H1 (cell line): ENCODE measurements around the gene CFAP97D1. TPM values are rescaled to one million over a fixed set of nuclear protein-coding genes. Genes with fewer than 3 reads are reported as not detected.
A peak's percentile ranks its signal among the peaks of the same experiment; 100 is the strongest.

Source experiments
- CTCF ChIA-PET: fragments of 300-600 bp; sonication (Branson Sonifier 250); formaldehyde crosslinking; loops from one replicate; lab custom pipeline; 2021; ENCODE audit not compliant: partially characterized antibody; lab: Charles Lee
- POLR2A ChIA-PET: fragments of 300-600 bp; sonication (Branson Sonifier 250); formaldehyde crosslinking; loops from one replicate; lab custom pipeline; 2021; ENCODE audit warnings: inconsistent platforms; ENCODE audit not compliant: partially characterized antibody; lab: Charles Lee
- DNase-seq, 2 experiments: peaks; one replicate each; pipeline versions ENCODE4 v3.0.0 to v3.0.0-alpha.2; 2010 to 2022; ENCODE audit warnings: low spot score in 2 of 2, low read depth in 1 of 2, mixed read lengths in 1 of 2
- FAIRE-seq: peaks from 2 replicates; lab custom pipeline; 2011; peaks lifted over from hg19 to GRCh38; lab: Jason Lieb, UNC
- H2AFZ ChIP-seq: 2 replicates; pipeline ENCODE4 v1.8.1; 2012; ENCODE audit warnings: low read length, inconsistent platforms
- H2AK5ac ChIP-seq: 2 replicates; pipeline ENCODE4 v1.6.1; 2013; ENCODE audit warnings: low read depth, low read length
- H2BK120ac ChIP-seq: replicated peaks from 2 replicates; pipeline ENCODE3; 2013; ENCODE audit warnings: low read depth, low read length, inconsistent platforms
- H2BK12ac ChIP-seq: 2 replicates; pipeline ENCODE4 v1.6.1; 2013; ENCODE audit warnings: low read depth, low read length
- H2BK15ac ChIP-seq: 2 replicates; pipeline ENCODE4 v1.6.1; 2013; ENCODE audit warnings: low read length
- H2BK20ac ChIP-seq: 2 replicates; pipeline ENCODE4 v1.6.1; 2013; ENCODE audit warnings: low read length
- H2BK5ac ChIP-seq: 2 replicates; pipeline ENCODE4 v1.6.1; 2013; ENCODE audit warnings: low read depth, low read length
- H3K14ac ChIP-seq: 2 replicates; pipeline ENCODE4 v1.6.1; 2013; ENCODE audit warnings: inconsistent platforms; ENCODE audit not compliant: insufficient read length
- H3K18ac ChIP-seq: 2 replicates; pipeline ENCODE4 v1.6.1; 2013; ENCODE audit warnings: low read length; ENCODE audit errors: extremely low read depth
- H3K23ac ChIP-seq: 2 replicates; pipeline ENCODE4 v1.6.1; 2013; ENCODE audit warnings: inconsistent platforms; ENCODE audit not compliant: insufficient read length
- H3K23me2 ChIP-seq: 2 replicates; pipeline ENCODE4 v1.6.1; 2013; ENCODE audit warnings: low read depth, low read length
- H3K27ac ChIP-seq: 2 replicates; pipeline ENCODE4 v1.6.1; 2011; ENCODE audit warnings: low read depth, low read length, inconsistent platforms
- H3K27me3 ChIP-seq, 4 experiments: replicated peaks in 1 of 4; 1 replicate in 1 of 4; 2 replicates in 3 of 4; pipeline versions ENCODE4 v1.6.1 to v1.8.1; 2011 to 2013; ENCODE audit warnings: low read length in 3 of 4, mild to moderate bottlenecking in 3 of 4, inconsistent platforms in 2 of 4, mixed read lengths in 2 of 4, moderate library complexity in 1 of 4; ENCODE audit not compliant: control insufficient read depth in 3 of 4, insufficient read depth in 3 of 4; ENCODE audit errors: extremely low read depth in 1 of 4
- H3K36me3 ChIP-seq, 4 experiments: 2 replicates each; pipeline versions ENCODE4 v1.6.1 to v1.8.1; 2011 to 2013; ENCODE audit warnings: mild to moderate bottlenecking in 4 of 4, low read length in 3 of 4, moderate library complexity in 2 of 4, control low read depth in 1 of 4, inconsistent platforms in 1 of 4; ENCODE audit not compliant: insufficient read depth in 4 of 4, control insufficient read depth in 2 of 4
- H3K4ac ChIP-seq: replicated peaks from 2 replicates; pipeline ENCODE3; 2013; ENCODE audit warnings: low read length, low read depth, mixed read lengths, inconsistent platforms; ENCODE audit not compliant: insufficient read length
- H3K4me1 ChIP-seq, 4 experiments: replicated peaks in 1 of 4; 1 replicate in 1 of 4; 2 replicates in 3 of 4; pipeline versions ENCODE4 v1.6.1 to v1.8.1; 2011 to 2013; ENCODE audit warnings: low read length in 3 of 4, inconsistent platforms in 2 of 4, mixed read lengths in 1 of 4; ENCODE audit not compliant: insufficient read depth in 4 of 4, control insufficient read depth in 3 of 4
- H3K4me2 ChIP-seq, 2 experiments: 2 replicates each; pipeline versions ENCODE4 v1.6.1 to v1.8.1; 2011 to 2013; ENCODE audit warnings: low read depth in 2 of 2, low read length in 2 of 2, control low read depth in 1 of 2, inconsistent platforms in 1 of 2, mild to moderate bottlenecking in 1 of 2; ENCODE audit not compliant: insufficient read depth in 1 of 2
- H3K4me3 ChIP-seq, 4 experiments: fragments of 200-600, 300-600 bp in 1 of 4; sonication (generic), shearing (Covaris generic), sonication (Bioruptor Twin) in 1 of 4; 2 replicates each; pipeline versions ENCODE4 v1.5.1 to v1.8.1; 2011 to 2016; ENCODE audit warnings: low read length in 4 of 4, low read depth in 3 of 4, control low read depth in 2 of 4, inconsistent platforms in 2 of 4, mild to moderate bottlenecking in 2 of 4, mixed read lengths in 1 of 4, moderate library complexity in 1 of 4; ENCODE audit not compliant: insufficient read depth in 2 of 4; ENCODE audit errors: extremely low read depth in 1 of 4
- H3K56ac ChIP-seq: replicated peaks from 2 replicates; pipeline ENCODE3; 2013; ENCODE audit warnings: low read depth, mild to moderate bottlenecking, mixed read lengths, low read length, inconsistent platforms; ENCODE audit not compliant: insufficient read length
- H3K79me1 ChIP-seq: 2 replicates; pipeline ENCODE4 v1.6.1; 2013; ENCODE audit warnings: low read depth, low read length, control low read depth
- H3K79me2 ChIP-seq, 2 experiments: 2 replicates each; pipeline versions ENCODE4 v1.6.1 to v1.8.1; 2012 to 2013; ENCODE audit warnings: low read length in 2 of 2, mild to moderate bottlenecking in 2 of 2, inconsistent platforms in 1 of 2; ENCODE audit not compliant: insufficient read depth in 2 of 2, control insufficient read depth in 1 of 2
- H3K9ac ChIP-seq, 4 experiments: replicated peaks in 1 of 4; 1 replicate in 1 of 4; 2 replicates in 3 of 4; pipeline versions ENCODE4 v1.6.1 to v1.8.1; 2011 to 2013; ENCODE audit warnings: low read depth in 3 of 4, low read length in 3 of 4, control low read depth in 2 of 4, mild to moderate bottlenecking in 2 of 4, moderate library complexity in 2 of 4, inconsistent platforms in 1 of 4; ENCODE audit errors: extremely low read depth in 1 of 4
- H3K9me3 ChIP-seq, 2 experiments: 2 replicates each; pipeline versions ENCODE4 v1.6.1 to v1.8.1; 2012 to 2013; ENCODE audit warnings: mild to moderate bottlenecking in 2 of 2, moderate library complexity in 2 of 2, control low read depth in 1 of 2, inconsistent platforms in 1 of 2, low read depth in 1 of 2, low read length in 1 of 2, mixed read lengths in 1 of 2; ENCODE audit not compliant: insufficient read depth in 2 of 2
- H4K20me1 ChIP-seq, 2 experiments: replicated peaks in 1 of 2; 2 replicates each; pipeline versions ENCODE3 to v1.8.1; 2011 to 2013; ENCODE audit warnings: inconsistent platforms in 2 of 2, low read length in 2 of 2, mild to moderate bottlenecking in 1 of 2; ENCODE audit not compliant: insufficient read depth in 2 of 2, control insufficient read depth in 1 of 2
- H4K5ac ChIP-seq: 2 replicates; pipeline ENCODE4 v1.6.1; 2013; ENCODE audit warnings: low read length, low read depth, mixed read lengths, inconsistent platforms; ENCODE audit not compliant: insufficient read length
- H4K8ac ChIP-seq: 2 replicates; pipeline ENCODE4 v1.8.0; 2013; ENCODE audit warnings: mild to moderate bottlenecking, moderate library complexity, low read length, inconsistent platforms; ENCODE audit not compliant: insufficient read depth; ENCODE audit errors: extremely low read depth
- H4K91ac ChIP-seq: replicated peaks from 2 replicates; pipeline ENCODE3; 2013; ENCODE audit warnings: low read length, mixed read lengths, inconsistent platforms; ENCODE audit not compliant: insufficient read length
- BACH1 ChIP-seq: IDR thresholded peaks from 2 replicates; pipeline ENCODE4 v1.6.1; 2012; ENCODE audit warnings: low read length, improper control_type of control experiment
- CEBPB ChIP-seq: IDR thresholded peaks from 2 replicates; pipeline ENCODE4 v1.6.1; 2012; ENCODE audit warnings: low read depth, low read length
- CHD1 ChIP-seq: IDR thresholded peaks from 2 replicates; pipeline ENCODE4 v1.6.1; 2012; ENCODE audit warnings: low read depth, low read length, improper control_type of control experiment
- CHD2 ChIP-seq: IDR thresholded peaks from 2 replicates; pipeline ENCODE4 v1.6.1; 2012; ENCODE audit warnings: low read length, improper control_type of control experiment
- EGR1 ChIP-seq: IDR thresholded peaks from 2 replicates; pipeline ENCODE4 v1.6.1; 2011; ENCODE audit warnings: low read depth, low read length, borderline replicate concordance
- GABPA ChIP-seq: IDR thresholded peaks from 2 replicates; pipeline ENCODE4 v1.6.1; 2011; ENCODE audit warnings: mild to moderate bottlenecking, low read length, moderate library complexity, borderline replicate concordance; ENCODE audit not compliant: insufficient read depth
- GTF2F1 ChIP-seq: IDR thresholded peaks from 2 replicates; pipeline ENCODE4 v1.6.1; 2012; ENCODE audit warnings: low read depth, low read length, improper control_type of control experiment, borderline replicate concordance
- KDM5A ChIP-seq: fragments of 200-600 bp; IDR thresholded peaks from 2 replicates; pipeline ENCODE4 v1.7.1; 2012; ENCODE audit warnings: mild to moderate bottlenecking, low read length, inconsistent platforms, mixed read lengths
- MAX ChIP-seq: IDR thresholded peaks from 2 replicates; pipeline ENCODE4 v1.6.1; 2012; ENCODE audit warnings: inconsistent platforms
- POLR2A ChIP-seq, 2 experiments: IDR thresholded peaks; 1 replicate in 1 of 2; 2 replicates in 1 of 2; pipeline ENCODE4 v1.6.1; 2011; ENCODE audit warnings: low read depth in 2 of 2, low read length in 2 of 2, mild to moderate bottlenecking in 2 of 2; ENCODE audit errors: control extremely low read depth in 1 of 2
- POLR2AphosphoS5 ChIP-seq: IDR thresholded peaks from 2 replicates; pipeline ENCODE4 v1.6.1; 2011; ENCODE audit warnings: low read depth, low read length
- RAD21 ChIP-seq, 2 experiments: IDR thresholded peaks in 1 of 2; conservative IDR thresholded peaks in 1 of 2; 2 replicates each; pipeline ENCODE4 v1.6.1; 2011; ENCODE audit warnings: low read depth in 2 of 2, low read length in 2 of 2, improper control_type of control experiment in 1 of 2, inconsistent platforms in 1 of 2, mild to moderate bottlenecking in 1 of 2, moderate library complexity in 1 of 2
- RBBP5 ChIP-seq: IDR thresholded peaks from 2 replicates; pipeline ENCODE4 v1.7.1; 2012; ENCODE audit warnings: low read depth, mild to moderate bottlenecking, inconsistent platforms, low read length, moderate library complexity, borderline replicate concordance
- SP1 ChIP-seq: IDR thresholded peaks from 2 replicates; pipeline ENCODE4 v1.6.1; 2011; ENCODE audit warnings: low read depth, low read length
- YY1 ChIP-seq: IDR thresholded peaks from 2 replicates; pipeline ENCODE4 v1.6.1; 2011; ENCODE audit warnings: low read depth, mild to moderate bottlenecking, low read length
- WGBS, 2 experiments: shearing (Covaris generic) in 1 of 2; methylation state at CpG; one replicate each; pipeline versions ENCODE4 v1.1.6 to v1.1.7; 2013 to 2015; ENCODE audit warnings: low lambda C conversion rate in 2 of 2, mixed read lengths in 2 of 2, inconsistent platforms in 1 of 2, low coverage in 1 of 2, missing lambda C conversion rate in 1 of 2; ENCODE audit not compliant: insufficient replicate concordance in 2 of 2, insufficient coverage in 1 of 2, insufficient read length in 1 of 2; ENCODE audit errors: extremely low coverage in 1 of 2, missing lambda C conversion rate in 1 of 2; 5-methylcytosine and 5-hydroxymethylcytosine counted together
- polyA plus RNA-seq, 7 experiments: library from polyadenylated mRNA; depleted of rRNA in 3 of 7; stranded (reverse) in 5 of 7; unstranded in 2 of 7; fragments of >200 nt in 5 of 7; fragments of 200-250 nt in 2 of 7; gene quantifications; 1 replicate in 5 of 7; 2 replicates in 1 of 7; 4 replicates in 1 of 7; pipeline versions ENCODE4 v1.2.1 to v1.2.3, GENCODE V29; 2011 to 2013; ENCODE audit warnings: missing spikeins in 2 of 7, mixed read lengths in 2 of 7
- total RNA-seq: library from RNA; stranded (reverse); fragmentation: NEBNext Ultra II Directional; extraction: Animal tissue kit (Norgen Biotek cat#: 25700); gene quantifications from 2 replicates; pipeline ENCODE4 v1.2.1, GENCODE V29; 2021

CFAP97D1 gene
- total and polyA plus RNA-seq, 2 of the 8 experiments (the other 6 are each of a cell fraction or from before 2014, with no cell fraction given), result 0.02 to 0.07 TPM

- no peak overlapping the region for H3K14ac ChIP-seq
- no peaks in the 10 kb centered on the region for H3K79me2 ChIP-seq
- 76% methylated on average over 4 of the region's 4 CpGs; no CpG with 5 or more reads in 1 of the 2 experiments for WGBS, 2 experiments
- FAIRE-seq, result no peak
- H2BK5ac ChIP-seq, result no peak overlapping the region
- H4K20me1 ChIP-seq, result no peaks in the 10 kb centered on the region
- H2BK15ac ChIP-seq, result peak overlapping the region; percentile 61; the same call in 1 of the 2 replicates
- no peak overlapping the region for H2AK5ac ChIP-seq
- H3K23me2 ChIP-seq, result no peaks in the 10 kb centered on the region
- H3K4ac ChIP-seq, result no peak overlapping the region
- POLR2A ChIA-PET, result interaction anchor here (0.7 to 1.8 kb wide), 3 partner anchors 13 to 40 kb away, joined by 3 to 7 read pairs (median 6); no protein-coding TSS in a partner anchor
- no peaks in the 10 kb centered on the region for H3K27me3 ChIP-seq
- no peak for DNase-seq
- peaks cover 3 to 17% (median 6%) of the 10 kb centered on the region in 4 experiments for H3K4me1 ChIP-seq
- H3K79me1 ChIP-seq, result no peaks in the 10 kb centered on the region
- no peaks in the 10 kb centered on the region for H3K36me3 ChIP-seq
- no peak for TF ChIP-seq CHD2
- no peak for TF ChIP-seq POLR2AphosphoS5
- no peak for TF ChIP-seq KDM5A
- no peak for TF ChIP-seq BACH1
- TF ChIP-seq CEBPB, result no peak
- no peak for TF ChIP-seq POLR2A (IDR thresholded peaks at IDR 0.05; ENCODE audit: control extremely low read depth in 1 of 2, low read depth in 2 of 2, low read length in 2 of 2)
- no peak for TF ChIP-seq RBBP5
- TF ChIP-seq RAD21 (IDR thresholded peaks at IDR 0.05 in 1 of 2, conservative IDR thresholded peaks at IDR 0.05 in 1 of 2; ENCODE audit: low read depth in 2 of 2, low read length in 2 of 2), result no peak
- TF ChIP-seq SP1, result no peak
- no peak for TF ChIP-seq YY1
- no peak for TF ChIP-seq GTF2F1
- TF ChIP-seq EGR1, result no peak
- no peak for TF ChIP-seq MAX
- TF ChIP-seq CHD1, result no peak
- TF ChIP-seq GABPA, result no peak
- no peak overlapping the region for H2BK20ac ChIP-seq
- H3K4me2 ChIP-seq, result no peak overlapping the region
- no peak overlapping the region for H4K5ac ChIP-seq
- no peak overlapping the region for H4K91ac ChIP-seq
- no peak overlapping the region for H4K8ac ChIP-seq
- no peak overlapping the region for H3K4me3 ChIP-seq
- no peak overlapping the region for H2BK120ac ChIP-seq
- H3K56ac ChIP-seq, result no peak overlapping the region
- H2AFZ ChIP-seq, result 0 out of 2 replicates have a peak overlapping the region, but pooled peaks have one; percentile 16
- CTCF ChIA-PET, result interaction anchor here (0.9 to 2.3 kb wide), 5 partner anchors 20 to 68 kb away, joined by 3 to 16 read pairs (median 5); no protein-coding TSS in a partner anchor
- H3K18ac ChIP-seq, result no peak overlapping the region
- no peak overlapping the region for H3K9ac ChIP-seq
- no peak overlapping the region for H3K27ac ChIP-seq
- H3K9me3 ChIP-seq, result no peaks in the 10 kb centered on the region
- no peak overlapping the region for H2BK12ac ChIP-seq
- H3K23ac ChIP-seq, result no peak overlapping the region
These were observed 39.7 kb upstream of the CFAP97D1 start for GRCh38 chr17:43740541-43740940.
